ENCODE data around the gene AMBRA1. TPM values are rescaled to one million over a fixed set of nuclear protein-coding genes. Genes with fewer than 3 reads are reported as not detected.

AMBRA1 gene
- polyA plus RNA-seq, 1 donor from 2014 or later = 34.5 TPM

DNA sequence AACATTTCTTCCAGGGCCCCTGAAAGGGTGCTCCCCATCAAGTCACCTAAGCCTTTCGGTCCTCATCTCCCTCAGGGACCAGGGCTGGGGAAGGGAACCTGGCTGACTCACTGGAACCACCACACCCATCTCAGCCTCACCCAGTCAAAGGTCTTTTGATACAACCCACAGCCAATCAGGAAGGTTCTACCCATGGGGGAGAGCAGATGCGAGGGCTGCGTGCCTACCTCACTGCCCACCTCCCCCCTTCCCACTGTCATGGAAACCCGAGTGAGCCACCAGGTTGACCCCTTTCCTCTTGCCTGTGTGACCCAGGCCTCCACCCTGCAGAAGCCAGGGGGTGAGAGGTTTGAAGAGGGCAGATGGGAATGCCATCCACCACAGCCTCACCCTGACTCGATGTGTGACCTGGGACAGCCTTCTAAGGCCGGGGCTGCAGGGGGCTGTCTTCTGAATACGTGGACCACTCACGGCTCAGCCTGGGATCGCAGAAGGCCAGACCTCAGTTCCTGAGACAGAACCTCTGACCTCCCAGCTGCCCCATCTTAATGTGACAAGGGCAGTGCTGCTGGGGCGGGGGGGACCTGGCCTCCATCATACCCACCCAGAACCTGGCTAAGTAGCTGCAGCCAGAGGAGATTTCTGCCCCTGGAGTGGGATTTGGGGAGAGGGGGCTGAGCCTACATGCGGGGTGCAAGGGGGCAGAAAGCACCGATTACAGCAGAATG lies 209.7 kb downstream of the AMBRA1 start:
- no peak overlapping the region for H3K27ac ChIP-seq (ENCODE audit: low read length)
- H3K27me3 ChIP-seq (ENCODE audit: insufficient read depth, low read depth, low read length) = peaks cover 12% of the 10 kb centered on the region
- H3K9ac ChIP-seq (ENCODE audit: low read length) = no peak overlapping the region
- H3K9me3 ChIP-seq (ENCODE audit: low read length) = no peaks in the 10 kb centered on the region
- H3K4me2 ChIP-seq (ENCODE audit: low read length) = no peak overlapping the region
- H3K36me3 ChIP-seq (ENCODE audit: insufficient read depth, low read length) = no peaks in the 10 kb centered on the region
- no peaks in the 10 kb centered on the region for H4K20me1 ChIP-seq (ENCODE audit: insufficient read depth)
- no peak for TF ChIP-seq POLR2AphosphoS5 (IDR thresholded peaks at IDR 0.05)
- no peak for TF ChIP-seq EZH2 (IDR thresholded peaks at IDR 0.05; ENCODE audit: borderline replicate concordance, insufficient read depth, low read length, poor library complexity, severe bottlenecking)
- TF ChIP-seq REST (IDR thresholded peaks at IDR 0.05; ENCODE audit: borderline replicate concordance) = no peak
- TF ChIP-seq RAD21 (conservative IDR thresholded peaks at IDR 0.05) = no peak
- no peak for TF ChIP-seq TAF1 (IDR thresholded peaks at IDR 0.05; ENCODE audit: low read depth)
- TF ChIP-seq, protein P1, sequence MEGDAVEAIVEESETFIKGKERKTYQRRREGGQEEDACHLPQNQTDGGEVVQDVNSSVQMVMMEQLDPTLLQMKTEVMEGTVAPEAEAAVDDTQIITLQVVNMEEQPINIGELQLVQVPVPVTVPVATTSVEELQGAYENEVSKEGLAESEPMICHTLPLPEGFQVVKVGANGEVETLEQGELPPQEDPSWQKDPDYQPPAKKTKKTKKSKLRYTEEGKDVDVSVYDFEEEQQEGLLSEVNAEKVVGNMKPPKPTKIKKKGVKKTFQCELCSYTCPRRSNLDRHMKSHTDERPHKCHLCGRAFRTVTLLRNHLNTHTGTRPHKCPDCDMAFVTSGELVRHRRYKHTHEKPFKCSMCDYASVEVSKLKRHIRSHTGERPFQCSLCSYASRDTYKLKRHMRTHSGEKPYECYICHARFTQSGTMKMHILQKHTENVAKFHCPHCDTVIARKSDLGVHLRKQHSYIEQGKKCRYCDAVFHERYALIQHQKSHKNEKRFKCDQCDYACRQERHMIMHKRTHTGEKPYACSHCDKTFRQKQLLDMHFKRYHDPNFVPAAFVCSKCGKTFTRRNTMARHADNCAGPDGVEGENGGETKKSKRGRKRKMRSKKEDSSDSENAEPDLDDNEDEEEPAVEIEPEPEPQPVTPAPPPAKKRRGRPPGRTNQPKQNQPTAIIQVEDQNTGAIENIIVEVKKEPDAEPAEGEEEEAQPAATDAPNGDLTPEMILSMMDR (IDR thresholded peaks at IDR 0.05; ENCODE audit: poor library complexity, severe bottlenecking) = no peak
- TF ChIP-seq MXI1 (conservative IDR thresholded peaks at IDR 0.05; ENCODE audit: poor library complexity, severe bottlenecking) = no peak
- no peak for TF ChIP-seq EP300 (conservative IDR thresholded peaks at IDR 0.05; ENCODE audit: poor library complexity, severe bottlenecking)
- TF ChIP-seq SMC3 (conservative IDR thresholded peaks at IDR 0.05; ENCODE audit: poor library complexity) = no peak
- no peaks in the 10 kb centered on the region for H3K9me2 ChIP-seq (ENCODE audit: insufficient read depth, low read length)
- no peak overlapping the region for H3K4me3 ChIP-seq (ENCODE audit: low read length)
- H3F3A ChIP-seq (ENCODE audit: insufficient read depth, low read length, poor library complexity, severe bottlenecking) = no peaks in the 10 kb centered on the region
- peaks cover 14% of the 10 kb centered on the region for H3K79me2 ChIP-seq (replicated peaks; ENCODE audit: insufficient read depth, low read length)
- no peak overlapping the region for H2AFZ ChIP-seq (ENCODE audit: low read depth, low read length)

DNA sequence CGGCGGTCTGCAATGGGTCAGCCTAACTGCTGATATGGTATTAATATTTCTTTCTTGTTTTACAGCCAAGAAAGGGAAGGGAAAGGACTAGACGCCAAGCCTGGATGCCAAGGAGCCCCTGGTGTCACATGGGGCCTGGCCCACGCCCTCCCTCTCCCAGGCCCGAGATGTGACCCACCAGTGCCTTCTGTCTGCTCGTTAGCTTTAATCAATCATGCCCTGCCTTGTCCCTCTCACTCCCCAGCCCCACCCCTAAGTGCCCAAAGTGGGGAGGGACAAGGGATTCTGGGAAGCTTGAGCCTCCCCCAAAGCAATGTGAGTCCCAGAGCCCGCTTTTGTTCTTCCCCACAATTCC lies 210.4 kb downstream of the AMBRA1 start:
- H3K9me3 ChIP-seq (ENCODE audit: low read length) = no peaks in the 10 kb centered on the region
- H3K4me2 ChIP-seq (ENCODE audit: low read length) = no peak overlapping the region
- H3K36me3 ChIP-seq (ENCODE audit: insufficient read depth, low read length) = no peaks in the 10 kb centered on the region
- H3K27ac ChIP-seq (ENCODE audit: low read length) = no peak overlapping the region
- H3F3A ChIP-seq (ENCODE audit: insufficient read depth, low read length, poor library complexity, severe bottlenecking) = no peaks in the 10 kb centered on the region
- H3K4me3 ChIP-seq (ENCODE audit: low read length) = peak overlapping the region; percentile 73
- H4K20me1 ChIP-seq (ENCODE audit: insufficient read depth) = no peaks in the 10 kb centered on the region
- peaks cover 14% of the 10 kb centered on the region for H3K79me2 ChIP-seq (replicated peaks; ENCODE audit: insufficient read depth, low read length)
- no peak for TF ChIP-seq EP300 (conservative IDR thresholded peaks at IDR 0.05; ENCODE audit: poor library complexity, severe bottlenecking)
- TF ChIP-seq, protein P1 (IDR thresholded peaks at IDR 0.05; ENCODE audit: poor library complexity, severe bottlenecking) = no peak
- no peak for TF ChIP-seq TAF1 (IDR thresholded peaks at IDR 0.05; ENCODE audit: low read depth)
- TF ChIP-seq MXI1 (conservative IDR thresholded peaks at IDR 0.05; ENCODE audit: poor library complexity, severe bottlenecking) = no peak
- TF ChIP-seq RAD21 (conservative IDR thresholded peaks at IDR 0.05) = no peak
- no peak for TF ChIP-seq EZH2 (IDR thresholded peaks at IDR 0.05; ENCODE audit: borderline replicate concordance, insufficient read depth, low read length, poor library complexity, severe bottlenecking)
- no peak for TF ChIP-seq POLR2AphosphoS5 (IDR thresholded peaks at IDR 0.05)
- no peak for TF ChIP-seq REST (IDR thresholded peaks at IDR 0.05; ENCODE audit: borderline replicate concordance)
- no peak for TF ChIP-seq SMC3 (conservative IDR thresholded peaks at IDR 0.05; ENCODE audit: poor library complexity)
- H3K9me2 ChIP-seq (ENCODE audit: insufficient read depth, low read length) = no peaks in the 10 kb centered on the region
- no peak overlapping the region for H3K9ac ChIP-seq (ENCODE audit: low read length)
- no peak overlapping the region for H2AFZ ChIP-seq (ENCODE audit: low read depth, low read length)
- peaks cover 7% of the 10 kb centered on the region for H3K27me3 ChIP-seq (ENCODE audit: insufficient read depth, low read depth, low read length)

Measured in neural cell (in vitro differentiated cells).